ENCODE data around the gene BRAT1.

Gene BRAT1

GRCh38 chr7:2555121-2556052 is at the start of gene BRAT1:
TSS of gene BRAT1 (minus strand) at chr7:2555524. CDS start at chr7:2554431, 1,093 bp downstream.
- peak; percentile 25; the same call in 1 of the 2 replicates for TF ChIP-seq CTCF (IDR thresholded peaks at IDR 0.05; ENCODE audit: low read depth, low read length)

GRCh38 chr7:2604608-2605174 is 49.4 kb upstream of the BRAT1 start:
- no peak for TF ChIP-seq CTCF (IDR thresholded peaks at IDR 0.05; ENCODE audit: low read depth, low read length)
- H3K4me3 ChIP-seq (ENCODE audit: low read depth, low read length), result no peak overlapping the region

More at GRCh38 chr7:2555121-2556052, at the start of gene BRAT1:
- H3K4me3 ChIP-seq (ENCODE audit: low read depth, low read length), result peak within 1 kb of the TSS; percentile 74

- no peak overlapping the region for H3K4me3 ChIP-seq (ENCODE audit: low read depth, low read length)
- no peak for TF ChIP-seq CTCF (IDR thresholded peaks at IDR 0.05; ENCODE audit: low read depth, low read length)
Measured at GRCh38 chr7:2603044-2603965, 48.0 kb upstream of the BRAT1 start.

GRCh38 chr7:2602406-2603043 is 47.2 kb upstream of the BRAT1 start:
- TF ChIP-seq CTCF (IDR thresholded peaks at IDR 0.05; ENCODE audit: low read depth, low read length), result no peak
- H3K4me3 ChIP-seq (ENCODE audit: low read depth, low read length), result no peak overlapping the region

GRCh38 chr7:2601907-2602306 is 46.6 kb upstream of the BRAT1 start:
- no peak for TF ChIP-seq CTCF (IDR thresholded peaks at IDR 0.05; ENCODE audit: low read depth, low read length)
- no peak overlapping the region for H3K4me3 ChIP-seq (ENCODE audit: low read depth, low read length)

- TF ChIP-seq CTCF (IDR thresholded peaks at IDR 0.05; ENCODE audit: low read depth, low read length), result no peak
- no peak overlapping the region for H3K4me3 ChIP-seq (ENCODE audit: low read depth, low read length)
Measured at GRCh38 chr7:2601065-2601464, 45.7 kb upstream of the BRAT1 start.

Data from WI38 (cell line).